K562 (cell line): ENCODE results near the gene SLC4A2. TPM values are rescaled to one million over a fixed set of nuclear protein-coding genes. Genes with fewer than 3 reads are reported as not detected.

Source experiments
- ADNP ChIP-seq: fragments of 200-800 bp; sonication (Bioruptor generic); IDR thresholded peaks from 2 replicates; pipeline ENCODE4 v1.6.1; 2016; ENCODE audit warnings: missing genetic modification characterization, missing compliant biosample characterization
- DIDO1 ChIP-seq: fragments of 450-650 bp; IDR thresholded peaks from 2 replicates; pipeline ENCODE4 v1.6.1; 2016; ENCODE audit warnings: low read depth, missing biosample characterization, missing genetic modification characterization
- JUND ChIP-seq, 2 experiments: IDR thresholded peaks; 2 replicates in 1 of 2; 3 replicates in 1 of 2; pipeline ENCODE4 v1.6.1; 2011; ENCODE audit warnings: borderline replicate concordance in 2 of 2, low read depth in 2 of 2, low read length in 2 of 2, improper control_type of control experiment in 1 of 2, missing biosample characterization in 1 of 2, missing genetic modification characterization in 1 of 2, missing genetic modification reagents in 1 of 2
- KLF10 ChIP-seq: fragments of 250-450 bp; sonication (Bioruptor Pico); IDR thresholded peaks from 2 replicates; pipeline ENCODE4 v1.6.1; 2021; ENCODE audit warnings: matching md5 sums
- PHB2 ChIP-seq: fragments of 450-650 bp; IDR thresholded peaks from 2 replicates; pipeline ENCODE4 v1.6.1; 2017; ENCODE audit warnings: low read depth
- POLR2A ChIP-seq: fragments of 450-650 bp; conservative IDR thresholded peaks from 2 replicates; pipeline ENCODE4 v1.6.1; 2016
- POLR3G ChIP-seq: IDR thresholded peaks from 2 replicates; pipeline ENCODE4 v1.6.1; 2011; ENCODE audit not compliant: insufficient read length, insufficient replicate concordance; ENCODE audit errors: extremely low read depth
- SAFB2 ChIP-seq: fragments of 200-400 bp; formaldehyde crosslinking; IDR thresholded peaks from 2 replicates; pipeline ENCODE4 v1.6.1; 2018; ENCODE audit warnings: borderline replicate concordance, low read length, low read depth, moderate library complexity; ENCODE audit not compliant: severe bottlenecking
- SNIP1 ChIP-seq: fragments of 450-650 bp; IDR thresholded peaks from 2 replicates; pipeline ENCODE4 v1.7.1; 2017; ENCODE audit warnings: low read depth, mild to moderate bottlenecking
- SNRNP70 ChIP-seq: fragments of 200-400 bp; formaldehyde crosslinking; optimal IDR thresholded peaks from 2 replicates; pipeline ENCODE3; 2017; ENCODE audit warnings: low read depth, low read length
- SP1 ChIP-seq: sonication (generic); formaldehyde crosslinking; IDR thresholded peaks from 2 replicates; pipeline ENCODE4 v1.8.1; 2022; ENCODE audit warnings: mild to moderate bottlenecking, missing genetic modification reagents
- STAT5B ChIP-seq: fragments of 250-450 bp; sonication (Bioruptor Pico); IDR thresholded peaks from 2 replicates; pipeline ENCODE4 v1.8.0; 2021; ENCODE audit warnings: mild to moderate bottlenecking, inconsistent platforms
- YY1 ChIP-seq, 3 experiments: IDR thresholded peaks; 2 replicates each; pipeline ENCODE4 v1.6.1; 2011; ENCODE audit warnings: low read length in 2 of 3, mild to moderate bottlenecking in 2 of 3, moderate library complexity in 2 of 3, borderline replicate concordance in 1 of 3, control low read depth in 1 of 3, low read depth in 1 of 3; ENCODE audit not compliant: insufficient read depth in 3 of 3, insufficient replicate concordance in 2 of 3, control insufficient read depth in 1 of 3, insufficient read length in 1 of 3; ENCODE audit errors: extremely low read depth in 1 of 3
- ZNF134 ChIP-seq: fragments of 250-450 bp; sonication (Bioruptor Pico); conservative IDR thresholded peaks from 2 replicates; pipeline ENCODE4 v1.4.0; 2020
- ZNF212 ChIP-seq: fragments of 450-650 bp; formaldehyde crosslinking; IDR thresholded peaks from 2 replicates; pipeline ENCODE4 v1.4.0; 2020; ENCODE audit warnings: mild to moderate bottlenecking
- ZNF384 ChIP-seq: IDR thresholded peaks from 2 replicates; pipeline ENCODE4 v1.6.1; 2012; ENCODE audit warnings: low read depth, low read length, improper control_type of control experiment
- polyA plus RNA-seq, 8 experiments: library from polyadenylated mRNA; depleted of rRNA in 4 of 8; stranded (reverse) in 5 of 8; unstranded in 3 of 8; fragments of >200 nt; fragmentation: Nextera tagmentation in 2 of 8; fragmentation: Illumina TruSeq in 1 of 8; extraction: Ambion mirVana in 2 of 8; extraction: Trizol in 1 of 8; gene quantifications; 2 replicates each; pipeline versions ENCODE4 v1.2.1 to v1.2.3, GENCODE V29; 2011 to 2014; ENCODE audit warnings: inconsistent platforms in 1 of 8, missing spikeins in 1 of 8
- total RNA-seq, 7 experiments: library from RNA; depleted of rRNA in 6 of 7; stranded (reverse); fragments of >200 nt in 6 of 7; fragmentation: Illumina TruSeq in 2 of 7; extraction: Trizol in 2 of 7; gene quantifications; 2 replicates each; pipeline versions ENCODE4 v1.2.1 to v1.2.3, GENCODE V29; 2011 to 2021; ENCODE audit warnings: low replicate concordance in 1 of 7
- TF ChIP-seq, protein P1 (sequence below), 2 experiments: fragments of 450-650 bp; IDR thresholded peaks; 2 replicates each; pipeline ENCODE4 v1.6.1; 2018; ENCODE audit warnings: mild to moderate bottlenecking in 2 of 2, low read depth in 1 of 2; ENCODE audit not compliant: partially characterized antibody in 2 of 2
- TF ChIP-seq, protein P2 (sequence below): sonication (generic); formaldehyde crosslinking; IDR thresholded peaks from 2 replicates; pipeline ENCODE4 v1.8.0; 2022; ENCODE audit warnings: missing genetic modification reagents, mild to moderate bottlenecking, borderline replicate concordance

The SLC4A2 gene
- total and polyA plus RNA-seq, 9 of the 15 experiments (the other 6 are each of a cell fraction or from before 2014, with no cell fraction given): 11.4 to 375 (median 130) TPM

DNA sequence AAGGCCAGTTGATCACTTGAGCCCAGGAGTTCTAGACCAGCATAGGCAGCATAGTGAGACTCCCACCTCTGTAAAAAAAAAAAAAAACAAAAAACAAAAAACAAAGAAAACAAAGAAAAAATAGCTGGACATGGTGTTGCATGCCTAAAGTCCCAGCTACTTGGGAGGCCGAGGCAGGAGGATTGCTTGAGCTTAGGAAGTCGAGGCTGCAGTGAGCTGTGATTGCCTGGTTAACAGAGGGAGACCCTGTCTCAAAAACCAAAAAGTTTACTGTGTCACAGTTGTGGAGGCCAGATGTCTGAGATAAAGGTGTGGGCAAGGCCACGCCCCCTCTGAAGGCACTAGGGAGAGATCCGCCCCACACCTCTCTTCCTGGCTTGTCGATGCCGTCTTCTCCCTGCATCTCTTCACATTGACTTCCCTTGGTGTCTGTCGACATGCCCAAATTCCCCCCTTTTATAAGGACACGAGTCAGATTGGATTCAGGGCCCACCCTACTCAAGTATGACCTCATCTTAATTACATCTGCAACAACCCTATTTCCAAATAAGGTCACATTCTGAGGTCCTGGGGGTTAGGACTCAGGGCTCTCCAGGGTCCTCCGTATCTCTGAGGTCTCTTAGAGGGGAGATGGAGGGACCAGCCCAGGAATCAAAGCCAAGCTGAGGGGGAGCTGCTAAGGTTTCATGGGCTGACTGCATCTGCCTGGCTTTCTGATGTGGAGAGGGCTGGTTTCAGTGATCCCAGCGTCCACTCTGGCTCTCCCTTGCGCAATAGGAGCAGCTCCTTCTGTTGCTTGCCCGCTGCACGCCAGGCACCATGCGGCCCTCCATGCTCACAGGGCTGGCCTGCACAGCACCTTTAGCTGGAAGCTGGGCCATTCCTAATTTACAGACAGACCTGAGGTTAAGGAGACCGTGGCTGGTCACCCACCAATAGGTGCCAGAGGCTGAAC, 50.0 kb downstream of the SLC4A2 start (continued):
- no peak for TF ChIP-seq SNRNP70
- TF ChIP-seq POLR2A: no peak
- no peak for TF ChIP-seq DIDO1 (tag)
- TF ChIP-seq ZNF134 (CRISPR knock-in tag): no peak
- TF ChIP-seq, protein P1, sequence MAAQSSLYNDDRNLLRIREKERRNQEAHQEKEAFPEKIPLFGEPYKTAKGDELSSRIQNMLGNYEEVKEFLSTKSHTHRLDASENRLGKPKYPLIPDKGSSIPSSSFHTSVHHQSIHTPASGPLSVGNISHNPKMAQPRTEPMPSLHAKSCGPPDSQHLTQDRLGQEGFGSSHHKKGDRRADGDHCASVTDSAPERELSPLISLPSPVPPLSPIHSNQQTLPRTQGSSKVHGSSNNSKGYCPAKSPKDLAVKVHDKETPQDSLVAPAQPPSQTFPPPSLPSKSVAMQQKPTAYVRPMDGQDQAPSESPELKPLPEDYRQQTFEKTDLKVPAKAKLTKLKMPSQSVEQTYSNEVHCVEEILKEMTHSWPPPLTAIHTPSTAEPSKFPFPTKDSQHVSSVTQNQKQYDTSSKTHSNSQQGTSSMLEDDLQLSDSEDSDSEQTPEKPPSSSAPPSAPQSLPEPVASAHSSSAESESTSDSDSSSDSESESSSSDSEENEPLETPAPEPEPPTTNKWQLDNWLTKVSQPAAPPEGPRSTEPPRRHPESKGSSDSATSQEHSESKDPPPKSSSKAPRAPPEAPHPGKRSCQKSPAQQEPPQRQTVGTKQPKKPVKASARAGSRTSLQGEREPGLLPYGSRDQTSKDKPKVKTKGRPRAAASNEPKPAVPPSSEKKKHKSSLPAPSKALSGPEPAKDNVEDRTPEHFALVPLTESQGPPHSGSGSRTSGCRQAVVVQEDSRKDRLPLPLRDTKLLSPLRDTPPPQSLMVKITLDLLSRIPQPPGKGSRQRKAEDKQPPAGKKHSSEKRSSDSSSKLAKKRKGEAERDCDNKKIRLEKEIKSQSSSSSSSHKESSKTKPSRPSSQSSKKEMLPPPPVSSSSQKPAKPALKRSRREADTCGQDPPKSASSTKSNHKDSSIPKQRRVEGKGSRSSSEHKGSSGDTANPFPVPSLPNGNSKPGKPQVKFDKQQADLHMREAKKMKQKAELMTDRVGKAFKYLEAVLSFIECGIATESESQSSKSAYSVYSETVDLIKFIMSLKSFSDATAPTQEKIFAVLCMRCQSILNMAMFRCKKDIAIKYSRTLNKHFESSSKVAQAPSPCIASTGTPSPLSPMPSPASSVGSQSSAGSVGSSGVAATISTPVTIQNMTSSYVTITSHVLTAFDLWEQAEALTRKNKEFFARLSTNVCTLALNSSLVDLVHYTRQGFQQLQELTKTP (IDR thresholded peaks at IDR 0.05; ENCODE audit: low read depth in 1 of 2, partially characterized antibody in 2 of 2): peak in 1 of 2 experiments; percentile 47
- peak; percentile 43; the same call in 1 of the 2 replicates for TF ChIP-seq SP1 (CRISPR knock-in tag)
- TF ChIP-seq ZNF212 (CRISPR knock-in tag): no peak
- TF ChIP-seq YY1 (IDR thresholded peaks at IDR 0.05; ENCODE audit: borderline replicate concordance in 1 of 3, control insufficient read depth in 1 of 3, extremely low read depth in 1 of 3, insufficient read depth in 3 of 3, insufficient read length in 1 of 3, insufficient replicate concordance in 2 of 3, low read depth in 1 of 3, low read length in 2 of 3): no peak
- TF ChIP-seq ADNP (tag): no peak
- no peak for TF ChIP-seq STAT5B (CRISPR knock-in tag)
- no peak for TF ChIP-seq SAFB2
- no peak for TF ChIP-seq KLF10 (CRISPR knock-in tag)
- TF ChIP-seq, protein P2, sequence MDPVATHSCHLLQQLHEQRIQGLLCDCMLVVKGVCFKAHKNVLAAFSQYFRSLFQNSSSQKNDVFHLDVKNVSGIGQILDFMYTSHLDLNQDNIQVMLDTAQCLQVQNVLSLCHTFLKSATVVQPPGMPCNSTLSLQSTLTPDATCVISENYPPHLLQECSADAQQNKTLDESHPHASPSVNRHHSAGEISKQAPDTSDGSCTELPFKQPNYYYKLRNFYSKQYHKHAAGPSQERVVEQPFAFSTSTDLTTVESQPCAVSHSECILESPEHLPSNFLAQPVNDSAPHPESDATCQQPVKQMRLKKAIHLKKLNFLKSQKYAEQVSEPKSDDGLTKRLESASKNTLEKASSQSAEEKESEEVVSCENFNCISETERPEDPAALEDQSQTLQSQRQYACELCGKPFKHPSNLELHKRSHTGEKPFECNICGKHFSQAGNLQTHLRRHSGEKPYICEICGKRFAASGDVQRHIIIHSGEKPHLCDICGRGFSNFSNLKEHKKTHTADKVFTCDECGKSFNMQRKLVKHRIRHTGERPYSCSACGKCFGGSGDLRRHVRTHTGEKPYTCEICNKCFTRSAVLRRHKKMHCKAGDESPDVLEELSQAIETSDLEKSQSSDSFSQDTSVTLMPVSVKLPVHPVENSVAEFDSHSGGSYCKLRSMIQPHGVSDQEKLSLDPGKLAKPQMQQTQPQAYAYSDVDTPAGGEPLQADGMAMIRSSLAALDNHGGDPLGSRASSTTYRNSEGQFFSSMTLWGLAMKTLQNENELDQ (CRISPR knock-in tag): no peak
- TF ChIP-seq POLR3G: no peak
- TF ChIP-seq ZNF384: peak; percentile 44; the same call in 1 of the 2 replicates
- TF ChIP-seq JUND (IDR thresholded peaks at IDR 0.05; ENCODE audit: borderline replicate concordance, low read depth, low read length): no peak
- peak; percentile 26; the same call in 2 of the 3 replicates for TF ChIP-seq JUND (tag; IDR thresholded peaks at IDR 0.05; ENCODE audit: borderline replicate concordance, low read depth, low read length)
- TF ChIP-seq PHB2: 0 out of 2 replicates have a peak, but pooled peaks have one; percentile 45
- TF ChIP-seq SNIP1: no peak
